SU-DHL-6 (cell line): ENCODE results near the gene MGST1.

Experiments
- H2AFZ ChIP-seq: fragments of 200-600 bp; sonication (generic); 2 replicates; pipeline ENCODE4 v1.6.1; 2014; ENCODE audit warnings: low read depth, mild to moderate bottlenecking, moderate library complexity, mixed read lengths, antibody characterized with exemption, low read length; ENCODE audit not compliant: severe bottlenecking
- H3F3A ChIP-seq: fragments of 200-600 bp; shearing (Covaris generic); 2 replicates; pipeline ENCODE4 v1.6.0; 2016; ENCODE audit warnings: antibody characterized with exemption, mild to moderate bottlenecking; ENCODE audit not compliant: insufficient read depth
- H3K27ac ChIP-seq: fragments of 200-600 bp; sonication (generic); 2 replicates; pipeline ENCODE4 v1.5.1; 2016; ENCODE audit warnings: low read depth, mild to moderate bottlenecking, low read length, moderate library complexity, mixed read lengths
- H3K27me3 ChIP-seq: fragments of 200-600 bp; sonication (generic), shearing (Covaris generic); 2 replicates; pipeline ENCODE4 v1.6.0; 2014; ENCODE audit warnings: mild to moderate bottlenecking, low read length
- H3K36me3 ChIP-seq: fragments of 200-600 bp; sonication (generic); 2 replicates; pipeline ENCODE4 v1.6.1; 2014; ENCODE audit warnings: mild to moderate bottlenecking, low read length, mixed read lengths
- H3K4me2 ChIP-seq: fragments of 300-600, 200-600 bp; shearing (Covaris generic), sonication (generic); 2 replicates; pipeline ENCODE4 v1.6.0; 2014; ENCODE audit warnings: low read length, low read depth, mild to moderate bottlenecking; ENCODE audit not compliant: poor library complexity, severe bottlenecking
- H3K4me3 ChIP-seq: fragments of 200-600 bp; sonication (generic); 2 replicates; pipeline ENCODE4 v1.5.1; 2014; ENCODE audit warnings: antibody characterized with exemption, low read length, mild to moderate bottlenecking, mixed read lengths; ENCODE audit not compliant: insufficient read depth, poor library complexity, severe bottlenecking
- H3K79me2 ChIP-seq: fragments of 200-600 bp; sonication (generic); 2 replicates; pipeline ENCODE4 v1.6.1; 2014; ENCODE audit warnings: mild to moderate bottlenecking, low read length, moderate library complexity; ENCODE audit not compliant: insufficient read depth
- H3K9ac ChIP-seq: fragments of 200-600 bp; sonication (generic); 2 replicates; pipeline ENCODE4 v1.7.0; 2014; ENCODE audit warnings: mild to moderate bottlenecking, low read length
- H3K9me2 ChIP-seq: fragments of 200-600 bp; sonication (generic); replicated peaks from 2 replicates; pipeline ENCODE4 v1.6.1; 2014; ENCODE audit warnings: low read length; ENCODE audit not compliant: insufficient read depth
- H3K9me3 ChIP-seq: fragments of 200-600 bp; sonication (generic); 2 replicates; pipeline ENCODE4 v1.6.1; 2014; ENCODE audit warnings: low read length, mixed read lengths; ENCODE audit not compliant: insufficient read depth
- H4K20me1 ChIP-seq: fragments of 200-600 bp; sonication (generic); 2 replicates; pipeline ENCODE4 v1.6.1; 2014; ENCODE audit warnings: low read depth, mild to moderate bottlenecking, antibody characterized with exemption, low read length, moderate library complexity, mixed read lengths
- EZH2phosphoT487 ChIP-seq: fragments of 200-600 bp; sonication (generic), shearing (Covaris generic); conservative IDR thresholded peaks from 2 replicates; pipeline ENCODE4 v1.6.1; 2018; ENCODE audit warnings: mild to moderate bottlenecking, antibody characterized with exemption, low read length, moderate library complexity, mixed read lengths
- TF ChIP-seq, protein P1 (sequence below): fragments of 200-600 bp; sonication (generic); IDR thresholded peaks from one replicate; pipeline ENCODE4 v1.5.1; 2017; ENCODE audit warnings: antibody characterized with exemption, mild to moderate bottlenecking, low read length, moderate library complexity; ENCODE audit not compliant: insufficient read depth, poor library complexity, severe bottlenecking

Gene MGST1

DNA sequence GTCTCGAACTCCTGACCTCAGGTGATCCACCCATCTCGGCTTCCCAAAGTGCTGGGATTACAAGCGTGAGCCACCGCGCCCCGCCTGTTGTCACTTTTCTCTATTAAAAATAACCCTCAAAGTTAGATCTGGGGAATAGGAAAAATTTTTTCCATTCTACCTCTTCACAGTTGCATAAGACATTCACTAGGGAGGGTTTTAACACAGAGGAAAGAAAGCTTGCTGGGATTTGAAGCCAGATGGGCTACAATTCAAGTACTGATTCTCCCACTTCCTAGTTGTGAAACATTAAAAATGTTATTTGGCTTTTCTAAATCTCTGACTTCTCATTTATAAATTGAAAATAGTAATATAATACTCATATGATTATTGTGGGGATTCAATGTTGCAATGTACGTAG is 46.7 kb upstream of the MGST1 start:
- H3K79me2 ChIP-seq = no peaks in the 10 kb centered on the region
- H3K4me2 ChIP-seq = no peak overlapping the region
- H3K27ac ChIP-seq = no peak overlapping the region
- no peak overlapping the region for H3K9ac ChIP-seq
- H3K27me3 ChIP-seq = no peaks in the 10 kb centered on the region
- no peaks in the 10 kb centered on the region for H3K9me3 ChIP-seq
- H3F3A ChIP-seq = no peaks in the 10 kb centered on the region
- H2AFZ ChIP-seq = no peak overlapping the region
- no peaks in the 10 kb centered on the region for H3K36me3 ChIP-seq
- TF ChIP-seq EZH2phosphoT487 = no peak
- TF ChIP-seq, protein P1, sequence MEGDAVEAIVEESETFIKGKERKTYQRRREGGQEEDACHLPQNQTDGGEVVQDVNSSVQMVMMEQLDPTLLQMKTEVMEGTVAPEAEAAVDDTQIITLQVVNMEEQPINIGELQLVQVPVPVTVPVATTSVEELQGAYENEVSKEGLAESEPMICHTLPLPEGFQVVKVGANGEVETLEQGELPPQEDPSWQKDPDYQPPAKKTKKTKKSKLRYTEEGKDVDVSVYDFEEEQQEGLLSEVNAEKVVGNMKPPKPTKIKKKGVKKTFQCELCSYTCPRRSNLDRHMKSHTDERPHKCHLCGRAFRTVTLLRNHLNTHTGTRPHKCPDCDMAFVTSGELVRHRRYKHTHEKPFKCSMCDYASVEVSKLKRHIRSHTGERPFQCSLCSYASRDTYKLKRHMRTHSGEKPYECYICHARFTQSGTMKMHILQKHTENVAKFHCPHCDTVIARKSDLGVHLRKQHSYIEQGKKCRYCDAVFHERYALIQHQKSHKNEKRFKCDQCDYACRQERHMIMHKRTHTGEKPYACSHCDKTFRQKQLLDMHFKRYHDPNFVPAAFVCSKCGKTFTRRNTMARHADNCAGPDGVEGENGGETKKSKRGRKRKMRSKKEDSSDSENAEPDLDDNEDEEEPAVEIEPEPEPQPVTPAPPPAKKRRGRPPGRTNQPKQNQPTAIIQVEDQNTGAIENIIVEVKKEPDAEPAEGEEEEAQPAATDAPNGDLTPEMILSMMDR = no peak
- 0 out of 2 replicates have a peak, but pooled peaks cover 4% of the 10 kb centered on the region for H3K9me2 ChIP-seq
- H4K20me1 ChIP-seq = no peaks in the 10 kb centered on the region
- H3K4me3 ChIP-seq = no peak overlapping the region

DNA sequence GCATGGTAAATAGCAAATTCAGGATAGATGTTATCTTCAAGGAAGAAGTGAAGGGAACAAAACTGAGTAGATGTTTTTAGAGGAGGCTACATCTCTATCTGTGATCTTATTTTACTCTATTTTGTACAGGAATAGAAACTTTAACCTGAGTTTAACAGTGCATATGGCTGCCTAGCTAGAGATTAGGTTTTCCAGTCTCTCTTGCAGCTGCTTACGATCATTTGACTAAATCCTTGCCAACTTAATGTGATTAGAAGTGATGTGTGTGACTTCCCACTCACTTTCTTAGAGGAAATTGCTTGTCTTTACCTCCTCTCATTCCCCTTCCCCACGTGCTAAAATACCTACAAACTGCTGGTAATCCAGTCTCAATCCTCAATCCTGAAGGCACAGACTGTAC is 43.5 kb upstream of the MGST1 start:
- Histone ChIP-seq H3K9me3 (no peaks in the 10 kb centered on the region), H3F3A (no peaks in the 10 kb centered on the region), H3K4me3 (no peak overlapping the region), H4K20me1 (no peaks in the 10 kb centered on the region), H3K9me2 (no peaks in the 10 kb centered on the region), H3K36me3 (no peaks in the 10 kb centered on the region), H3K79me2 (no peaks in the 10 kb centered on the region), H3K27ac (no peak overlapping the region), H3K9ac (no peak overlapping the region), H3K27me3 (no peaks in the 10 kb centered on the region), H3K4me2 (no peak overlapping the region), H2AFZ (no peak overlapping the region)
- TF ChIP-seq, protein P1 = no peak
- TF ChIP-seq EZH2phosphoT487 = no peak

DNA sequence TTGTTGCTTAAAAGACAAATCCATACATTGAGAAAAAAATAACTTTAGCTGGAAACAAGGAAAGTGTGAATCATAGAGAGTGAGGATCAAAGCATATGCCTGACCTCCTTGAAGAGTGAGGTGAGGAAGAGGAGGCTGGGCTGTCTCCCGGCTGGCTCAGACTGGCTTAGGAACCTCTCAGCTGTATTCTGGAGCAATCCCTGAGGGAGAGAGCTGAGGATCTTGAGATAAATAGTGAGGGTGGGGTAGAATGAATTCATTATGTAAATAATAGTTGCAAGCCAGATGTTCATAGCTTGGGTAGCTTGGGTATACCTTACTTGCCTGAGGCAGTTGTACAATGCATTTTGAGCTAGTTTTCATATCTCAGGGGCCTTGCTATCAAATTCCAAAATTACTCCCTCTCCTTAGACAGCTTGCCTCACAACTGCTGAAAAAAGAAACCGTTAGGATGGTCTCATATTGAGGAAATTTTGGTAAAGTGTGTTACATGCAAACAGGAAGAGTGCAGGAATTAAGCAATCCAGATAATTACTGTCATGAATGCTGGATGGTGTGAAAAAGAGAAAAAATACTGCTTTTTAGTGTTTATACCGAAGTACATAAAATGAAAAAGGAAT is 39.5 kb upstream of the MGST1 start:
- Histone ChIP-seq H3K27me3 (no peaks in the 10 kb centered on the region), H3K9ac (no peak overlapping the region), H2AFZ (no peak overlapping the region), H4K20me1 (no peaks in the 10 kb centered on the region), H3K79me2 (no peaks in the 10 kb centered on the region), H3K9me3 (no peaks in the 10 kb centered on the region), H3K36me3 (no peaks in the 10 kb centered on the region), H3K27ac (no peak overlapping the region), H3K9me2 (no peaks in the 10 kb centered on the region), H3K4me2 (no peak overlapping the region), H3F3A (no peaks in the 10 kb centered on the region), H3K4me3 (no peak overlapping the region)
- TF ChIP-seq, protein P1 = no peak
- TF ChIP-seq EZH2phosphoT487 = no peak
